ENCODE results near the gene PTPN22.

The PTPN22 gene

GRCh38 chr1:113904293-113904673, 32.8 kb upstream of the PTPN22 start:
- no peaks in the 10 kb centered on the region for H3K27me3 ChIP-seq (ENCODE audit: low read length)
- peaks cover 38% of the 10 kb centered on the region for H3K79me2 ChIP-seq (ENCODE audit: insufficient read depth, low read length)
- H3K9me3 ChIP-seq (ENCODE audit: insufficient read depth, low read length), result no peaks in the 10 kb centered on the region
- H2AFZ ChIP-seq (ENCODE audit: low read depth, low read length, severe bottlenecking), result peak overlapping the region; percentile 67
- peak overlapping the region; percentile 89 for H3K9ac ChIP-seq (ENCODE audit: low read length)
- H3K27ac ChIP-seq (ENCODE audit: low read depth, low read length), result peak overlapping the region; percentile 78
- no peaks in the 10 kb centered on the region for H3K9me2 ChIP-seq (replicated peaks; ENCODE audit: insufficient read depth, low read length)
- no peaks in the 10 kb centered on the region for H3F3A ChIP-seq (ENCODE audit: insufficient read depth)
- H4K20me1 ChIP-seq (ENCODE audit: low read depth, low read length), result no peaks in the 10 kb centered on the region
- peak overlapping the region; percentile 94 for H3K4me3 ChIP-seq (ENCODE audit: insufficient read depth, low read length, poor library complexity, severe bottlenecking)
- H3K36me3 ChIP-seq (ENCODE audit: low read length), result peaks cover 6% of the 10 kb centered on the region; the same call in 1 of the 2 replicates
- TF ChIP-seq CTCF (IDR thresholded peaks at IDR 0.05; ENCODE audit: insufficient read depth, low read length, poor library complexity, severe bottlenecking), result no peak
- TF ChIP-seq EZH2phosphoT487 (conservative IDR thresholded peaks at IDR 0.05; ENCODE audit: low read length), result no peak
- peak overlapping the region; percentile 68 for H3K4me2 ChIP-seq (ENCODE audit: low read depth, low read length, poor library complexity, severe bottlenecking)

- no peak for TF ChIP-seq EZH2phosphoT487 (conservative IDR thresholded peaks at IDR 0.05; ENCODE audit: low read length)
- TF ChIP-seq CTCF (IDR thresholded peaks at IDR 0.05; ENCODE audit: insufficient read depth, low read length, poor library complexity, severe bottlenecking), result no peak
- H3K36me3 ChIP-seq (ENCODE audit: low read length), result peaks cover under 1% of the 10 kb centered on the region; the same call in 1 of the 2 replicates
- peak overlapping the region; percentile 94 for H3K4me3 ChIP-seq (ENCODE audit: insufficient read depth, low read length, poor library complexity, severe bottlenecking)
- peak overlapping the region; percentile 67 for H2AFZ ChIP-seq (ENCODE audit: low read depth, low read length, severe bottlenecking)
- H3K4me2 ChIP-seq (ENCODE audit: low read depth, low read length, poor library complexity, severe bottlenecking), result peak overlapping the region; percentile 68
- H3K9me3 ChIP-seq (ENCODE audit: insufficient read depth, low read length), result no peaks in the 10 kb centered on the region
- H3F3A ChIP-seq (ENCODE audit: insufficient read depth), result no peaks in the 10 kb centered on the region
- peak overlapping the region; percentile 89 for H3K9ac ChIP-seq (ENCODE audit: low read length)
- H3K9me2 ChIP-seq (replicated peaks; ENCODE audit: insufficient read depth, low read length), result no peaks in the 10 kb centered on the region
- no peaks in the 10 kb centered on the region for H3K27me3 ChIP-seq (ENCODE audit: low read length)
- H3K79me2 ChIP-seq (ENCODE audit: insufficient read depth, low read length), result peaks cover 38% of the 10 kb centered on the region
- H4K20me1 ChIP-seq (ENCODE audit: low read depth, low read length), result no peaks in the 10 kb centered on the region
- peak overlapping the region; percentile 78 for H3K27ac ChIP-seq (ENCODE audit: low read depth, low read length)
Measured at GRCh38 chr1:113903501-113904292, 32.2 kb upstream of the PTPN22 start.

- no peak overlapping the region for H3K4me3 ChIP-seq (ENCODE audit: insufficient read depth, low read length, poor library complexity, severe bottlenecking)
- H2AFZ ChIP-seq (ENCODE audit: low read depth, low read length, severe bottlenecking), result no peak overlapping the region
- TF ChIP-seq CTCF (IDR thresholded peaks at IDR 0.05; ENCODE audit: insufficient read depth, low read length, poor library complexity, severe bottlenecking) (no peak), EZH2phosphoT487 (conservative IDR thresholded peaks at IDR 0.05; ENCODE audit: low read length) (no peak)
- no peak overlapping the region for H3K27ac ChIP-seq (ENCODE audit: low read depth, low read length)
- H3K36me3 ChIP-seq (ENCODE audit: low read length), result peaks cover 13% of the 10 kb centered on the region
- no peaks in the 10 kb centered on the region for H3K9me3 ChIP-seq (ENCODE audit: insufficient read depth, low read length)
- H3K4me2 ChIP-seq (ENCODE audit: low read depth, low read length, poor library complexity, severe bottlenecking), result no peak overlapping the region
- H3K9me2 ChIP-seq (replicated peaks; ENCODE audit: insufficient read depth, low read length), result no peaks in the 10 kb centered on the region
- H3K9ac ChIP-seq (ENCODE audit: low read length), result no peak overlapping the region
- H3K79me2 ChIP-seq (ENCODE audit: insufficient read depth, low read length), result peaks cover 31% of the 10 kb centered on the region
- no peaks in the 10 kb centered on the region for H4K20me1 ChIP-seq (ENCODE audit: low read depth, low read length)
- H3K27me3 ChIP-seq (ENCODE audit: low read length), result no peaks in the 10 kb centered on the region
- no peaks in the 10 kb centered on the region for H3F3A ChIP-seq (ENCODE audit: insufficient read depth)
Measured at GRCh38 chr1:113901191-113901590, 29.7 kb upstream of the PTPN22 start.

All from SU-DHL-6 (cell line).